GM21576 (cell line): ENCODE measurements around the gene FARP1.
A peak's percentile ranks its signal among the peaks of the same experiment; 100 is the strongest.

Experiments used
- ATAC-seq: cut with Tn5 transposase; IDR thresholded peaks from one replicate; pipeline ENCODE4 v1.9.1; 2021; ENCODE audit warnings: mild to moderate bottlenecking, moderate library complexity; ENCODE audit not compliant: unreplicated experiment

The FARP1 gene

DNA sequence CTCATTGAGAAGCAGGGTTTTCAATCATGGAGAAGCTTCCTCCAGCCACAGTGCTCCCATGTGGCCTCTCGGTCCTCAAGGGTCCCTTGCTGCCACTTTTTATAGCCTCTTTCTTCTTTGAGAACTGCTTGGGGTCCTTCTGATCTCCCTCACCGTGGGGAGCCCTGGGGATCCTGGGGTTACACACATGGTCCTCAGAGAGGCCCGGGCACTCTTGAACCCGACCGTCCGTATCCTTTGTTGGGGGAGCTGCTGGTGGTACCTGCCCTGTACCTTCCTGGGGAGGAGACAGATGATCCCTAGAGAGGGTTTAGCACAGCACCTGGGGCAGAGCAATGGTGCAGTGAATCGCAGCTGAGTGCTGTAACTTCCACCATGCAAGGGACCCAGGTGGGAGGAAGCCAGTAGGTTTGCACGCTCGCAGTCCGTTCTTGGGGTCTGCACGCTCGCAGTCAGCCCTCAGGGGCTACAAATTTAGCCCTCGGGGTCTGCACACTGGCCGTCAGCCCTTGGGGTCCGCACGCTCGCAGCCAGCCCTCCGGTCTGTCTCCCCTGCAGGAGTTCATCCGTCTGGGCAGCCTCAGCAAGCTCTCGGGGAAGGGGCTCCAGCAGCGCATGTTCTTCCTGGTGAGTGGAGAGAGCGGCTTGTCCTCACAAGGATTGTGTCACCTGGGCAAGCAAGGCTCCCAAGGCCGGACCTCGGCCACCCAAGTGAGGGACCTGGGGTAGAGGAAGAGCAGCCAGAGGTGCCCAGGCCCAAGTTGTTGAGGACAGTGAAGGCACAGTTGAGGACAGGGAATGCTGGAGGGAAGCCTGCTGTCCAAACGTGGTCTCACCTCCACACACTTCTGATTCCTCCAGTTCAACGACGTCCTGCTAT lies 295.6 kb downstream of the FARP1 start:
- no peak for ATAC-seq

DNA sequence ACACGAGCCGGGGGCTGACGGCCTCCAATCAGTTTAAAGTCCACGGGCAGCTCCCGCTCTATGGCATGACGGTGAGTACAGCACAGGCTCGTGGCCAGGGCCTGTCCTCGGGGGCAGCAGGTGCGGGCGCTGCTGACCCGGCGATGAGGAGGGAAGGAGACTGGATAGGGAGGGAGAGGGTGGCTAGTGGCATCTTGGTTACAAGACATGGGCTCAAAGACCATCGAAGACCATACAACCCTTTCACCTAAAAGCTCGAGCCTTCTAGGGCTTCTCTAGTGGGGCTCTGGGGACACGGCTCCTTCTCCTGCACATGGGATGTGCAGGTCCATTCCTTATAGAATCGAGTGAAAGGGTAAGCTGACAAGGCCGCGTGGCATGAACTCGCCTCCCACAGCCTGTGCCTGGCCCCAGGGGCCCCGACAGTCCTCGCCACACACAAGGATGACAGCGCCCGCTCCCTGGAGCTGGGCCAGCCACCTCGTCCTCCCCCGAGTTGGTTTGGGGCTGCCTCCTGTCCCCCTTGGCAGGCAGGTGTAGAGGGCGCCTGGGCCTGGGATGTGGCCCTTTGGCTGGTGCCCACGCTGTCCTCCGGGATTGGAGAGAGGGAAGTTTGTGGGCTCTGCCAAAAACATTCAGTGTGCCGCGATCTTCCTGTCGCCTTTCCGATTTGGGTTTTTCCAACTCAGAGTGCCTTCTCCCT lies 296.4 kb downstream of the FARP1 start:
- no peak for ATAC-seq

DNA sequence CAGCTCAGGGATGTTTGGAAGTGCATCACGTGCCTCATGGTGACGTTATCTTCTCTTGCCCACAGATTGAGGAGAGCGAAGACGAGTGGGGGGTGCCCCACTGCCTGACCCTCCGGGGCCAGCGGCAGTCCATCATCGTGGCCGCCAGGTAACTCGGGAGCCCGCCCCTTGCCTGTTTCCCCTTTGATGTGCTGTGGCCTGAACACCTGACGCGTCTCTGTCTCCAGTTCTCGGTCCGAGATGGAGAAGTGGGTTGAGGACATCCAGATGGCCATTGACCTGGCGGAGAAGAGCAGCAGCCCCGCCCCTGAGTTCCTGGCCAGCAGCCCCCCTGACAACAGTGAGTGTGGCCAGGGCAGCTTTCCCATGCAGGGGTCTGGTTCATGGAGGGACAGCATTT lies 297.0 kb downstream of the FARP1 start:
- ATAC-seq: no peak

DNA sequence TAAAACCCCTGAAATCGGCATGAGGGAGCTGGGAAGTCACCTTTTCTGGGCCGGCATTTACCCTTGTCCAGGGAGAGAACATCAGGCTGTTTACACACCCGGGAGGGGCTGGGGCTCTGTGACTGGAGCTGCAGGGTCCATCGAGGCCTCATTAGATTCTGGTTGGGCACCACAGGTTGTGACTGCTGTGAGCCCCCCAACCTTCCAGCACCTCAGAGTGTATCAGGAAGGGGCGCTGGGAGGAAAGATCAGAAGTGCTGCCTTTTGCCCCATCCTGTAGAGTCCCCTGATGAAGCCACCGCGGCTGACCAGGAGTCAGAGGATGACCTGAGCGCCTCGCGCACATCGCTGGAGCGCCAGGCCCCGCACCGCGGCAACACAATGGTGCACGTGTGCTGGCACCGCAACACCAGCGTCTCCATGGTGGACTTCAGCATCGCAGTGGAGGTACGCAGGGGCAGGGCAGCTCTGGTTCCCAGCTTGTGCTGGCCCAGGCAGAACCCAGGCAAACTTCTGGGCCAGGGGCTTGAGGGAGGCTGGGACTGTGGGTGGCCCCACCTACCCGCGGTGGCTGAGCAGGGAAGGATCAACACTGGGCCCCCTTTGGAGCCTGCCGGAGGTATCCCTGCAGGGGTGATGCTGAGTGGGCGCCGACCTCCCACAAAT lies 297.6 kb downstream of the FARP1 start:
- ATAC-seq: no peak

DNA sequence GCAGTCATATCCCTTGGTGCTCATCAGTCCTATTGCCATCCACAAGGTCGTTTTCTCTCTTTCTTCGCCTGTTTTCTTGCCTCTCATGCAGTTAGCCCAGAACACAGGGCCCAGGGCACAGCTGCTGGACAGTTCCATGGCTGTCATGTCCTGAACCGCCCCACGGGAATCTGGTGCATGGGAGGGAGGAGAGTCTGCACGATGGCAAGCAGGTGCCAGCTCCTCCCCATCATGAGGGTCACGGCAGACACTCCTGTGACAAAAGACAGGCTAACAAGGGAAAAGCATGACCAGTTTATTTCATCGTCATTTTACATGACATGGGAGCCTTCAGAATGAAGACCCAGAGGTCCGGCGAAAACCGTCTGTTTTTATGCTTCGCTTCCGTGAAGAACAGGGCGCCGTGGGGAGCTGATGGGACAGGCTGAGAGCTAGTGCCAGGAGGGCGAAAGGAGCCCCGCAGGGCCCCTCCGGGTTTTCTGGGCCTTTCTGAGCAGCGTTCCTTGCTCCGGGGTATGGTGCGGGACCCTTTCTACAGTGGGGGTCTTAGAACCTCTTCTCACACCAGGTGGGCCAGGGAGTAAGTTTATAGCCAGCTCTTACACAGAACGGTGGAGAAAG lies 298.3 kb downstream of the FARP1 start:
- ATAC-seq: no peak

DNA sequence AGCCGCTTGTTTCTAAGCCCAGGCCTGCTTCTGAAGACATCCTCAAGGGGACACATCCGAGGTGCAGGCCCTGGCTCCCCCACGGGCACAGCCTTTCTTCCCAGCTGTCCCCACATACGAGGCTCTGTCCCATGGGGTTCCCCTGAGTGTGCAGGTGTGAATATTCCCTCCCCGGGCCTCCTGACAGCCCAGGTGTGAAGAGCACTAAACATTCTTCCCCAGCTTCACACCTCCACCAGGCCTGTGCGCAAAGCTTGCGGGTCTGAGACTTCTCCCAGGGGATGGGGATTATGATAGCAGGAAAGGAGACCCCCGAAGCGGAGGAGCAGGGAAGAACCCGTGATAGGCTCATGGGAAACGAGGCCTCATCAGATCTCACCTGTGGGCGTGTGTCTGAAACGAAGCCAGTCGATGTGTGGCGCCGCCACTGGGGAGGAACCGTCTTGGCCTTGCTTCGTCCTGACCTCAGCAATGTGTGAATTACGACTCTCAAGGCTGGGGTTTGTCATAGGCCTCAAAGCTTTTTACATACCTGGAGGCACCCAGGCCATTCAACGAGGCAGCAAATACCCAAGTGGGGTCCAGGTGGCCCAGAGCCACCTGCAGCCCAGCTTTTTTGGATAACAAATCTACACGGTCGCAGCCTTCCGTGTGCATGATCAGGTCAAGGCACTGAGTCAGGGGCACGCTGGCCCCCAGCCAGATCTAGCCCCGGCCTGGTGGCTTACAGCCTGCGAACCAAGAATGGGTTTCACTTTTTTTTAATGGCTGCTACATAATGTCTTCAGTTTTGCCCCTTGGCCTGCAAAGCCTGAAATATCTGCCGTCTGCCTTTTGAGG lies 299.7 kb downstream of the FARP1 start:
- no peak for ATAC-seq

DNA sequence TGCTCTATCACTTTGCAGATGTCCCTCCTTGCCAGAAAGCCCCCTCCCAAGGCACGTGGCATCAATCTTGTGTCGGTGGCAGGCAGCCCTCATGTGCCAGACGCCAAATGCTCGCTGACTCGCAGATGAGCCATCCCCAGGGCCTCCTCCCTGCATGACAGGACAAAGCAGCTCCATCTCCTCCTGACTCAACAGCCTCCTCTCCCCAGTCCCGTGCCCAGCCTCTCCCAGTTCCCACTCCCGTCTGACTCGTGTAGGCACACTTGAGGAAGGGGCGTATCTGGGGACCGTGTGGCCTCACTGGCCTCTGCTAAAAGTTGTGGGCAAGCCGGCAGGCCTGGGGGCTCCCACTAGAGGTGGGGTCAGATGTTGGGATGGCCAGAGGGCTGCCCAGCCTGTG lies 300.4 kb downstream of the FARP1 start:
- no peak for ATAC-seq

DNA sequence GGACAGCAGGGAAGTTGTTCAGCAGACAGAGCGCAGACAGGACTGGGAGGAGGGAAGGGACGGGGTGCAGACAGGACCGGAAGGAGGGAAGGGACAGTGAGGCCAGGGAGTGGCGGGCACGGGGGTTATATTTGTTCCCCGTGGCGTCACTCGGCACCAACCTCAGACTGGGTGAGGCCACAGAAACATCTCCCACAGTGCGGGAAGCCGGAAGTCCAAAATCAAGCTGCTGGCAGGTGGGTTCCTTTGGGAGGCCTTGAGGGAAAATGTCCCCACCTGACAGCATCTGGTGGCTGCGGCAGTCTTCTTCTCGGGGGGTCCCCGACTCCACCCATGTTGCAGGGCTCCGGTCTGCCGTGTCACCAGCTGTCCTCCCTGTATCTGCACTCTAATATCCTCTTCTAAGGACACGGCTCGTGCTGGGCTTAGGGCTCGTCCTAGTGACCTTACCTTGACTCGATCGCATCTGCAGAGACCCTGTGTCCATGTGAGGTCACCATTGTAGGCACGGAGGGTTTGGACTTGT lies 301.0 kb downstream of the FARP1 start:
- no peak for ATAC-seq

DNA sequence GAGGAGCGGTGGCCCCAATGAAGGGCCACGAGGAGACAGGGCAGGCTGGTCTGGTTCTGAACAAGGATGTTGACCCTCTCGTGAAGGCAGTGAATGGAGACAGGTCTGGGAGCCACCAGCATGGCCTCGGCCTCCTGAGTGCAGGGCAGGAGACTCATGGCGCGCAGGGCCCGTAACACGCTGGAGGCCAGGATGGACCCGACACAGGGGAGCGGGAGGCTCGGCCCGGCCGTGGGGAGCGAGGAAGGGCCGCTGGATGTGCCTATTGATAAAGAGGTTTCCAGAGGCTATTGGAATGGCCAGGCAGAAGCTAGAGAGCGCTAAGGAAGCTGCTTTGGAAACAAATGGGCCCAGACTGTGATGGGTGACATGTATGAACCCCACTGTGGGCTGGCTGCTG lies 301.5 kb downstream of the FARP1 start:
- no peak for ATAC-seq

DNA sequence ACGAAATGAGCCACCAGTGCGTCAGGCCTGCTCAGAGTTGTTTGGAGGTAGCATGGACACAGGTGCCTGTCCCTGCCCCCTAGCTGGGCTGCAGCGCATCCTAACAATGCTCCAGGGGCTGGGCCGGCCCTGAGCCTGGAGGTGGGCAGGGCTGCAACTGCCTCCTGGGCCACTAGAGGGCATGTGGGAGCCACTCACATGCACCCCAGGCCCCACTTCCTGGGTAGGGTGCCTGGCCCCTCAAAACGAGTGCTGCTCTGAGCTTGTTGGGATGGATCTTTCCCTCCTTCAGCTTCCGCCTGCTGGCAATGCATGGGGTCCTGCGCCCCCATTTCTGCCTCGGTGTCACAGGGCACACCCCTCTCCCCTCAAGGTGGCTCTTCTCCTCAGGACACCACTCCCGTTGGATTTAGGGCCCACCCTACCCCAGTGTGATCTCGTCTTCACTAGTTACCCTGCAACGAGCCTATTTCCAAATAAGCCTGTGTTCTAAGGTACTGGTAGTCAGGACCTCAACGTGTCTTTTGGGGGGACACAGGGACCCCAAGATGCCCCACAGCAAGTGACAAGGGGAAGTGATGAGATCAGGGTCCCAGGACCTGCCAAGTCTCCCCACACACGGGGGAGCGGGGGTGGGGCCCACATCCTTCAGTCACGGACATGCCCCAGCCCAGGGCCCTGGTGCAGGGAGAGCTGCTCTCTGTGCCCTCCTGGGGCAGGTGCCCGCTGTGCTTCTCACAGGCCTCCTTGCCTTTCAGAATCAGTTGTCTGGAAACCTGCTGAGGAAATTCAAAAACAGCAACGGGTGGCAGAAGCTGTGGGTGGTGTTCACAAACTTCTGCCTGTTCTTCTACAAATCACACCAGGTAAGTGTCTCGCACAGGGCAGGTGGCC lies 302.7 kb downstream of the FARP1 start:
- ATAC-seq: peak; percentile 86

DNA sequence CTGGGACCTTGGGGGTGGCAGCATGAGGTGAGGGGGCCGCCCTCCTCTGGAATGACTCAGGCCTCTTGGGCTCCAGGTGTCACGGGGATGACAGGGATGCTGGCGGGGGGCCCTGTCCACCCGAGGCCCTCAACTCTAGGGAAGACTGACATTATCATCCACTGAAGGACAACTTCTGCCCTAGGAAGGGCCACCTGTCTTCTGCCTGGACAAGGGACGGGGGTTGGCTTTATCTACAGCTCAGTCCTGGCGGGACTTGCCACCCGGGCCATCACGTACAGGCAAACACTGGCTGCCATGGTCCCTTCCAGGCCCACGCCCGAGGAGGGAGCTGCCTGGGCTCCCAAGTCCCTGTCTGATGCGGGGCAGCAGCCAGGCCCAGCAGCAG lies 303.3 kb downstream of the FARP1 start:
- ATAC-seq: no peak

DNA sequence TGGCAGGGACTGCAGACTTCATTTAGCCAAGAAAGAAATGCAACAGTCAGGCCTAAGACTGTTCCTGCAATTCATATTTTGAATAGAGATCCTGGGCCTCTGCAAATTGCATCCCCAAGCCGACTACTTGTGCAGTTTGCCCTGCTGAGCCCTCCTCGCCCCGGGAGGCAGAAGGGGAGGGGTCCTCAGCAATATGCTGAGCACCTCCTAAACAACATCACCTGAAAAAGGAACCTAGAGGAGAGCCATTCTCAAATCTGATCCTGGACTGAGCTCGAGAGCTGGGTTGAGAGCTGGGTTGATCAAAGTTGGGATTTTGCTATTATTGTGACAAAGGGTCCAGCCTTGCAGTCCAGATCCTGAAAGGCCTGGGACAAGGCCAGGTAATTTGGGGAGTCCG lies 304.2 kb downstream of the FARP1 start:
- no peak for ATAC-seq

DNA sequence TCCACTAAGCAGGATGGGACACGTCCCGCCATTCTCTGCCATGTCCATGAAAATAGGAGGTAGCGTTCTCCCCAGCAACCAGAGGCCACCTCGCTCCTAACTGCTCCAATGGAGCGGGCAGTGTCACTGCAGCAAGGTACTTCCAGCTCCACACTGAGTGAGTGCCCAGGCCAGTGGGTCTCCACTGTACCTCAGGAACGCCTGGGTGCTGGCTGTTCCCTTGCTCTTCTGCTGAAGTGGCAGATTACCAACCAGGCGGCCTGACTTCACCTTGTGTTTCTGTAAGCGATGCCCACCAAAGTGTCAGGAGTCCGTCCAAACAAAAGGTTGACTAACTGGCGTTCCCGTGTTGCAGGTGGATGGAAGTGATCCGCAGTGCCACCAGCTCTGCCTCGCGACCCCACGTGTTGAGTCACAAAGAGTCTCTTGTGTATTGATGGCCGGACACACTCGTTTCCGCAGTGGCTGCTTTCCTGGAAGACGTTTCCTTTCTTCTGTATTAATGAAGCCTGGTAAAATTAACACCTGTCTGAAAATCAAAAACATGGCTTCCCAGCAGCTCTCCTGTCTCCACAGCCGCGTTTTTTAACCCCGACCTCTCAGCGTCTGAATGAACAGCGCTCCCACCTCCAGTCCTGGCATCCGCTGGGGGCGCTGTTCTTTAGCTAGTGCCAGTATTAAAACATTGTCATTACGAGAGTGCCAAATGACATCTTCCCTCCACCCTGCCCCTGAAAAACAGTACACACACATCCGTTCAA lies 305.2 kb downstream of the FARP1 start:
- ATAC-seq: no peak

DNA sequence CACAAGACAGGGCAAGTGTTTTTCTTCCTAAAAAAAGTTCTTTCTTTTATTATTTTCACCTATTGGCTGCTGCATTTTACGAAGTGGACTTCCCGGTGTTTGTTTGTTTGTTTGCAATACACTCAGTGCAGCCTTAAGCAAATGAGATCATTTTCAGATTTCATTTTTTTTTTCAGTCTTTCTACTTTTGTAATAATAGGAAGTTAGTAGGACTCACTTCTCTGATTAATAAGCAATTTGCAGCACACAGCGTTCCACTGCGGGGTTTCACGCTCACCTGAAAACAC lies 305.7 kb downstream of the FARP1 start:
- no peak for ATAC-seq

DNA sequence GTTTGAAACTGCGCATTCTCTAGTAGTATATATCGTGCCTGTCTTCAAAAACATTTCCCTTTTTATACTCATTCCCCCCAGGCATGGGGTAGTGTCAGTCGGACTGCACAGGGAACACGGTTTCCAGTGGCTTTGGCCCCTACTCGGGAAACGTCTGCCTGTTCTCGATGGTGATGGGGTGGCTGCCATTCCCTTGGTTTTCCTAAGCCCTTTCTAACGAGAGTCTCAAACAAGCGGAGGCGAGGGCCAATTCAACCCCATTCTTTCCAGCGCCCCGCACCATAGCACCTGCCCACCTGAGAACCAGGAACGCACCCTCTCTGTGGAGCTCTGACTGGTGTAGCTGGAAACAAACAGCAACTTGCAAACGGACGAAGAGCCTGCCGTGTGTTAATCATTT lies 306.4 kb downstream of the FARP1 start:
- no peak for ATAC-seq

DNA sequence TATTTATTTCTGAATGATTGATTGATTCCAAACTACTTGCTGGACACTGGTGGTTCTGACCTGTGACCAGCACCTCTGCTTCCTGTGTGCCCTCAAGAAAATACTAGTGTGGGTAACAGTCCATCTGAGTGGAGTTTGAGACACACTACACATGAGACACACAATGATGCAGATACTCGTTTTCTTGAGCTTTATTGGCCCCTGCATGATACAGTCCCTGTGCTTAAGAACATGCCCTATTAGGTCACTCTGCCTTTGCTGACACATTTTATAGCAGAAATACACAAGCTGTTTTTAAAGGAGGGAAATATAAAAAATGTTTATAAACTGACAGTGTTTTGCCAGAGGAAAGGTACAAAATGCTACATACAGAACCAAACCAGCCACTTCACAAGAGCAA lies 307.1 kb downstream of the FARP1 start:
- no peak for ATAC-seq

DNA sequence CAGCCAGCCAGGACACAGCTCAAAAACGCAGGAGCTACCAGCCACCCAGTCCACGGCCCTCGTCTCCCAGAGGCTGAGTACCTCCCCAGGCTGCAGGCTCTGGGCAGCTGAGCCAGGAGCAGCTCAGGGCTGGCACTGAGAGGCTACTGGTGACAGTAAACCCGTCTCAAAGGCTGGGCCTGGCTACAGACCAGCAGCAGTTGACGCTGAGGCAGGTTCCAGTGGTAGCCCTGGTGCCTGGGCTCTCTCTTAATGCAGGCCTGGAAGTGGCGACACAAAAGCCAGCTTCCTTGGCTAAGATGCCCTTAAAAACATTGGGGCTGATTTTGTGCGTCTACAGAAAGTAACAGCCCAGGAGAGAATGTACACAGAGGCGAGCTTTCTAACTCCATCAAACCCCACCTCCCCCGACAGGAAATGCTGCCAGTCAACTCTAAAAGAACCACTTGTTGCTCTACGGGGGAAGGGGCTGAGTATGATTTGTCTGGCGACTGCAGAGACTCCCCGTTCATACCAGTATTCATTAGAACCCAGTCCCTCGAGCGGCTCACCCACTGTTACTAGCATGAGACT lies 307.7 kb downstream of the FARP1 start:
- ATAC-seq: no peak

DNA sequence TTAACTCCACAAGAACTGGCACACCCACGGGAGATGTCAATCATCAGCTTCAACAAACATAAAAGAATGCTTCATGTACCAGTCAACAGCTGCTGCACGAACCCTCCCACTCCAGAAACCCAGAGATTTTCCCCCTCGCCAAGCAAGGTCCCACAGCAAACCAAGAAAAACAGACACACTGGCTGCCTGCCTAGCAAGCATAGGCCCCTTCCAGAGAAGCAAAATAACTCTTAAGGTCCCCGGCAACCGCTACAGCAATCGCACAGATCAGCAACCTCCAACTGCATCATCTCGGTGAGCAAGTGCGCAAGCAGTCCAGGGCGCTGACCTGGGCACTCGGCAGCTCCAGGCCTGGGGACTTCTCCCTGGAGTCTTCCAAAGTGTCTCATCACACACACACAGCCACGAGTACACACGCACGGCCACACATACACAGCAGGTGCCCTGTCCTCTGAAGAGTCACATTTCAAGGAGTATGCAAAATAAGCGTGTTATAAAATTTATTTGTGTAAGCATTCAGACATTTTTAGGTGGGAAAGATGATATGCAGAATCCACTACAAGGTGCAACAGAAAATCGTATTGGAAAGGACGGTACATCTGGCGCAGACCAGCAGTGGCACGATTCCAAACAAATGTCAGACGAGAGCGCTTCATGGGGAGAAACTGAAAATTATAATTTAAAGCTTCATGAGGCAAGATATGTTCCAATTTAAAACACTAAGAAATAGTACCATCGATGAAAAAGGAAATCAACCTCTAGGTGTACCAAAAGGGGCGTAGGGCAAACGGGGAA lies 309.0 kb downstream of the FARP1 start:
- no peak for ATAC-seq
